Astrocyte of the cerebellum (primary cell): ENCODE measurements around the gene CKAP4.

Source experiments
- DNase-seq: peaks from one replicate; pipeline ENCODE4 v3.0.0-alpha.2; 2011; ENCODE audit warnings: low read depth
- H3K4me3 ChIP-seq: 2 replicates; pipeline ENCODE4 v1.5.1; 2011; ENCODE audit warnings: mild to moderate bottlenecking, low read depth, low read length, moderate library complexity
- CTCF ChIP-seq: IDR thresholded peaks from 2 replicates; pipeline ENCODE4 v1.5.1; 2012; ENCODE audit warnings: low read length, low read depth, moderate library complexity, mild to moderate bottlenecking; ENCODE audit errors: missing control alignments
- in situ Hi-C: cut with HindIII; loops from 2 replicates; pipeline ENCODE4 v1.10.0; 2017; ENCODE audit warnings: low sequenced_read_pairs

The CKAP4 gene

GRCh38 chr12:106254724-106255123 is 6.9 kb upstream of the CKAP4 start:
- in situ Hi-C loops, result no loop called here
- DNase-seq, result no peak
- TF ChIP-seq CTCF, result no peak
- H3K4me3 ChIP-seq, result no peak overlapping the region

- DNase-seq, result no peak
- no peak for TF ChIP-seq CTCF
- in situ Hi-C loops, result no loop called here
- no peak overlapping the region for H3K4me3 ChIP-seq
These were observed 4.0 kb upstream of the CKAP4 start for GRCh38 chr12:106251631-106252455.

GRCh38 chr12:106249411-106250135 is 1.8 kb upstream of the CKAP4 start:
- TF ChIP-seq CTCF, result no peak
- in situ Hi-C loops, result no loop called here
- no peak for DNase-seq
- H3K4me3 ChIP-seq, result peak overlapping the region; percentile 85

GRCh38 chr12:106248846-106249371 is 1.1 kb upstream of the CKAP4 start:
- TF ChIP-seq CTCF, result no peak
- peak overlapping the region; percentile 85 for H3K4me3 ChIP-seq
- no peak for DNase-seq
- in situ Hi-C loops, result no loop called here

GRCh38 chr12:106248312-106248845 is 559 bp upstream of the CKAP4 start:
- in situ Hi-C loops, result no loop called here
- peak overlapping the region; percentile 85 for H3K4me3 ChIP-seq
- no peak for DNase-seq
- TF ChIP-seq CTCF, result no peak

- H3K4me3 ChIP-seq, result peak overlapping the region; percentile 85
- no peak for TF ChIP-seq CTCF
- in situ Hi-C loops, result no loop called here
- no peak for DNase-seq
These were observed 738 bp downstream of the CKAP4 start for GRCh38 chr12:106246891-106247673.
